K562 (cell line): ENCODE data around the gene PHYKPL. TPM values are rescaled to one million over a fixed set of nuclear protein-coding genes. Genes with fewer than 3 reads are reported as not detected.

ENCODE experiments used
- ARNT ChIP-seq, 2 experiments: fragments of 450-650 bp; IDR thresholded peaks; 2 replicates each; pipeline ENCODE4 v1.6.1; 2016; ENCODE audit warnings: mild to moderate bottlenecking in 1 of 2
- CBX8 ChIP-seq: fragments of 200-600 bp; sonication (generic); IDR thresholded peaks from 2 replicates; pipeline ENCODE4 v1.6.1; 2012; ENCODE audit warnings: borderline replicate concordance, mixed run types, low read depth, mild to moderate bottlenecking, moderate library complexity, mixed read lengths, low read length, control low read depth, inconsistent platforms; ENCODE audit not compliant: poor library complexity, severe bottlenecking; ENCODE audit errors: extremely low read depth
- HBP1 ChIP-seq: fragments of 450-650 bp; formaldehyde crosslinking; IDR thresholded peaks from 2 replicates; pipeline ENCODE4 v1.4.0; 2022; ENCODE audit warnings: missing genetic modification characterization
- SIRT6 ChIP-seq: IDR thresholded peaks from one replicate; pipeline ENCODE4 v1.6.1; 2012; ENCODE audit warnings: low read depth, mild to moderate bottlenecking, control low read depth, inconsistent platforms, low read length, moderate library complexity
- TARDBP ChIP-seq: fragments of 450-650 bp; IDR thresholded peaks from 2 replicates; pipeline ENCODE4 v1.6.1; 2016
- ZBTB5 ChIP-seq: fragments of 450-650 bp; IDR thresholded peaks from 2 replicates; pipeline ENCODE4 v1.6.1; 2017; ENCODE audit warnings: antibody characterized with exemption
- ZFP30 ChIP-seq: fragments of 250-450 bp; sonication (Bioruptor Pico); IDR thresholded peaks from 2 replicates; pipeline ENCODE4 v1.8.0; 2022; ENCODE audit warnings: moderate library complexity, mild to moderate bottlenecking, inconsistent platforms, borderline replicate concordance
- ZNF253 ChIP-seq: fragments of 250-450 bp; sonication (Bioruptor Pico); conservative IDR thresholded peaks from 2 replicates; pipeline ENCODE4 v1.6.1; 2021; ENCODE audit warnings: mild to moderate bottlenecking
- polyA plus RNA-seq, 8 experiments: library from polyadenylated mRNA; depleted of rRNA in 4 of 8; stranded (reverse) in 5 of 8; unstranded in 3 of 8; fragments of >200 nt; fragmentation: Nextera tagmentation in 2 of 8; fragmentation: Illumina TruSeq in 1 of 8; extraction: Ambion mirVana in 2 of 8; extraction: Trizol in 1 of 8; gene quantifications; 2 replicates each; pipeline versions ENCODE4 v1.2.1 to v1.2.3, GENCODE V29; 2011 to 2014; ENCODE audit warnings: inconsistent platforms in 1 of 8, missing spikeins in 1 of 8
- total RNA-seq, 7 experiments: library from RNA; depleted of rRNA in 6 of 7; stranded (reverse); fragments of >200 nt in 6 of 7; fragmentation: Illumina TruSeq in 2 of 7; extraction: Trizol in 2 of 7; gene quantifications; 2 replicates each; pipeline versions ENCODE4 v1.2.1 to v1.2.3, GENCODE V29; 2011 to 2021; ENCODE audit warnings: low replicate concordance in 1 of 7

PHYKPL gene
- total and polyA plus RNA-seq, 9 of the 15 experiments (the other 6 are each of a cell fraction or from before 2014, with no cell fraction given) = 4.7 to 34.7 (median 18.6) TPM

DNA sequence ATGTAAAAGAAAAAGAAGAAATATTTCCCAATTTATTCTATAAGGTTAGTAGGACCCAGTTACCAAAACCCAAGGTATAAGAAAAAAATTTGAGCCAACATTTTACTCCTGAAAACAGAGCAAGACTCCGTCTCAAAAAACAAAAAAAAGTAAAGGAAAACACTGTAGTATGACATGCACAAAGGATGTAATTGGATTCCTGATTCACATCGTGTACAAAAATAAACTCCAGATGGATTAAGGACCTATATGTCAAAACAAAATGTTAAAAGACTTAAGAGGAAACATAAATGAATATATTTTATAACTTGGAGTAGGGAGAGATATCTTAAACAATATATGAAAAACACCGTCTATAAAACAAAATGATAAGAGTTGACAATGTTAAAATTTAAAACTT is 13.8 kb downstream of the PHYKPL start (continued):
- TF ChIP-seq ZBTB5 (no peak), SIRT6 (no peak), ARNT (IDR thresholded peaks at IDR 0.05) (no peak), HBP1 (CRISPR knock-in tag) (no peak), TARDBP (no peak), ZFP30 (no peak), ZNF253 (CRISPR knock-in tag) (no peak), CBX8 (no peak)
- TF ChIP-seq, all 486 proteins: peak for 0
